Ramos (cell line): ENCODE data around the gene MPP2.

Source experiments
- in situ Hi-C: fragments of 300-500 bp; cut with MboI; formaldehyde crosslinking; loops from one replicate; pipeline ENCODE4 v1.14.3; 2022; ENCODE audit warnings: low sequenced_read_pairs; ENCODE audit not compliant: unreplicated experiment

Gene MPP2

GRCh38 chr17:43829738-43830137 is 77.6 kb downstream of the MPP2 start:
- in situ Hi-C loops = no loop called here

- in situ Hi-C loops = no loop called here
Observed at GRCh38 chr17:43827596-43827995, 79.7 kb downstream of the MPP2 start.

- in situ Hi-C loops = no loop called here
Observed at GRCh38 chr17:43826206-43826605, 81.1 kb downstream of the MPP2 start.

GRCh38 chr17:43825567-43825966 is 81.8 kb downstream of the MPP2 start:
- in situ Hi-C loops = no loop called here
